ENCODE results near the gene GRID1.

- TF ChIP-seq EZH2 (IDR thresholded peaks at IDR 0.05) (no peak), FOXP2 (optimal IDR thresholded peaks at IDR 0.05; ENCODE audit: control extremely low read depth, extremely low read length, insufficient read depth) (no peak), POLR2AphosphoS5 (IDR thresholded peaks at IDR 0.05; ENCODE audit: borderline replicate concordance, low read depth, low read length) (no peak)
These were observed 61.1 kb downstream of the GRID1 start for GRCh38 chr10:86305521-86305920.
